NCI-H2227 treated with DMSO at 0.1 percent for 48 hours (cell line): ENCODE data around the gene SGCE.

Experiments
- DNase-seq: peaks from one replicate; lab custom pipeline; 2025; lab: John Stamatoyannopoulos, UW

SGCE gene

DNA sequence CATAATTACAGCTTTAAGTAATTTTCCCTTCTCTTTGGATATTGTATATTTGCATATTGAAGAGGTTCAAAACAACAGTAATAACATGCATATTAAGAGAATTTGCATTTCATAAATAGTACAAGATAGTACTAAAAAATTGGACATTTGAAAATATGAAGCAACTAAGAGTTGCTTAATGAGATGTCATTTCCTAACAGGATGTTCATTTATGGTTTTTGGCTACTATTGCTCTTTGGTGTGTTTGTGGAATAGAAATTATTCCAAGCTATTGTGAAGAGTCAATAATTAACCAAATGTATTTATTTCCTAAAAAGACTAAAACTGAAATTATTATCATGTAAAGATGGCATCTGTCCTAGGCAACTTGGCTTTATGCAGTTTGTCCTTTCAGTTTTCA lies 4.1 kb upstream of the SGCE start:
- no peak for DNase-seq

DNA sequence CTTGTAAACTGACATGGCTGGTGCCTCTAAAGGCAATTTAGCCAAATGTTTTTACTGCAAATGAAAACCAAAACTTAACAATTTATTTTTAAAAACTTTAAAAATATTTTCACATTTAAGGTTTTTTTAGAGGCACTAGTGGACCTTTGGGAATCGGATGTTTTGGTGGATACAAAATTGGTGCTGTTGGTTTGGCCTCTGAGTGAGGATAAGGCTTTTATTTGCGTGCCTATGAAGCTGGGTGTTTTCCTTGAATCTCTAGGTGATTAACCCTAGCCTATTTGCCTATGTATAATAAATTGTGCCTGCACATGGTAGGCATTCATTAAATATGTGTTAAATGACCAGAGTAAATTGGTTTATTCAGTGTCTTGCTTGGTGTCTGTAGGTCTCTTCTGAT lies 2.9 kb upstream of the SGCE start:
- DNase-seq, result no peak

DNA sequence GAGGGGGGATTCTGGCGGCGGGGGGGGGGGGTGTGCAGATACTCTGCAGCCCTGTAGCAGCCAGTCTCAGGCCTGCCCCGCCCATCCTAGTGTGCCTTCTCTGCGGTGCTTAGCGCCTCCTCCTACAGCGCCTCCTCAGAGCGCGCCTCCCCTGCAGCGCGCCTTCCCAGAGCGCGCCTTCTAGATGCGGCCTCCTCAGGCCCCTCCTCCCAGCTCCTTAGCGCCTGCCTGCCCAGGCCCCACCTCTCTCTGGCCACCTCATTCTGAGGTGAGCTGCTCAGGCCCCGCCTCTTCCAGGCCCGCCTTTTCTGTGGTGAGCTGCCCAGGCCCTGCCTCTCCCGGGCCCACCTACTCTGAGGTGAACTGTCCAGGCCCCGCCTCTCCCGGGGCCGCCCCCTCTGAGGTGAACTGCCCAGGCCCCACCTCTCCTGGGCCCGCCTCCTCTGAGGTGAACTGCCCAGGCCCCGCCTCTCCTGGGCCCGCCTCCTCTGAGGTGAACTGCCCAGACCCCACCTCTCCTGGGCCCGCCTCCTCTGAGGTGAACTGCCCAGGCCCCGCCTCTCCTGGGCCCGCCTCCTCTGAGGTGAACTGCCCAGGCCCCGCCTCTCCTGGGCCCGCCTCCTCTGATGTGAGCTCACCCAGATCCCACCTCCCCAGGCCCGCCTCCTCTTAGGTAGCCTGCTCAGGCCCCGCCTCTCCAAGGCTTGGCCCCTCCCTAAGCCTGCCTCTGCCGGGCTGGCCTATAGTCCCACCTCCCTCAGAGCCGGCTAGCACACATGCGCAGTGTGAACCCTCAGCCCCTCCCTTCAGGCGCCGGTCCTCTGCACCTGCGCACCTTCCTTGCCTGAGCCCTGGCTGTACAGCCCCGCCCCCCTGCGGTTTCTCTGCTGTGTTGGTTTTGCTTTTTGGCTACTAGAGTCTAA lies 2.1 kb upstream of the SGCE start:
- DNase-seq, result peak; percentile 76

DNA sequence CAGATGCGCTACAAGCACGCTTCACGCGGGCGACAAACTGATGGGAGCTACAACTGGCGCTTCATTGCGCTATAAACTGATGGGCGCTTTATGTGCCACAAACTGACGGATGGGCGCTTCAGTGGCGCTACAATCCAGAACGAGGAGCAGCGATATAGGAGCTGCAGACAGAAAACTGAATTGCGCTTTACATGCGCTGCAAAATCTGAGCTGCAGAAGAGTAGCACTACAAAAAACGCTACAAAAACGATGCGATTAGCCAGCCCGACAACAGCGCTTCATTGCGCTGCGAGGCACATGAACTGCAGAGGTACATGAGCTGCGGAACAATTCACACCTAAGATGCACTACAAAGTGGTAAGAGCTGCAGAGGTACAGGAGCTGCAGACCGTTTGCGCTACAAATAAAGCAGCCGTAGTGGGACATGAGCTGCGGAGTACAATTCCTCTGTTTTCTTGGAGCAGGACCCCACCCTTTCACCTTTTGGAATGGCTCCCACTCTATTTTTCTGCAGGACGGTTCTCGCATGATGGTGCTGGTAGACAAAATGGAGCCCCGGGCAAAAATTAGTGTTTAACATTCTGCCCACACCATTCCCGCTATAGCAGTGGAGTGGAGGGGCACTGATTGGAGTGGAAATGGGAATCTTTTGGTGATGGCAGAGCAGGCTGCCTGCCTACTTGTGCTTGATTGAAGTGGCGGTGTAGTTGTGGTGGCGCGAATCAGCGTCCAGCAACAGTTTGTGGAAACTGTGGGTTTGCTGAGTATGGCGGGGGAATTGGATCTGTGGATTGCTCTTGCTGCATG lies 1.2 kb upstream of the SGCE start:
- DNase-seq, result no peak

DNA sequence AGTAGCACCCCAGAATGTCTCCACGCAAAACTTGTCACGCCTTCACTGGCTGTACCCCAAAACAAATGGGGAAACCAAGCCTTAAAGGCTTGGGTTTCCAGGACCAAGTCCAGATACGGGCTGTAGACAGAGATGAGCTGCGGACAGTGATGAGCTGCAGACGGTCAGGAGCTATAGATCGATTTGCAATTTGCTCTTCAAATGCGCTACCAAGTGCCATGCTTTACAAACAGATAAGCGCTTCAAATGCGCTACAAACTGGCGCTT lies 658 bp upstream of the SGCE start:
- no peak for DNase-seq

DNA sequence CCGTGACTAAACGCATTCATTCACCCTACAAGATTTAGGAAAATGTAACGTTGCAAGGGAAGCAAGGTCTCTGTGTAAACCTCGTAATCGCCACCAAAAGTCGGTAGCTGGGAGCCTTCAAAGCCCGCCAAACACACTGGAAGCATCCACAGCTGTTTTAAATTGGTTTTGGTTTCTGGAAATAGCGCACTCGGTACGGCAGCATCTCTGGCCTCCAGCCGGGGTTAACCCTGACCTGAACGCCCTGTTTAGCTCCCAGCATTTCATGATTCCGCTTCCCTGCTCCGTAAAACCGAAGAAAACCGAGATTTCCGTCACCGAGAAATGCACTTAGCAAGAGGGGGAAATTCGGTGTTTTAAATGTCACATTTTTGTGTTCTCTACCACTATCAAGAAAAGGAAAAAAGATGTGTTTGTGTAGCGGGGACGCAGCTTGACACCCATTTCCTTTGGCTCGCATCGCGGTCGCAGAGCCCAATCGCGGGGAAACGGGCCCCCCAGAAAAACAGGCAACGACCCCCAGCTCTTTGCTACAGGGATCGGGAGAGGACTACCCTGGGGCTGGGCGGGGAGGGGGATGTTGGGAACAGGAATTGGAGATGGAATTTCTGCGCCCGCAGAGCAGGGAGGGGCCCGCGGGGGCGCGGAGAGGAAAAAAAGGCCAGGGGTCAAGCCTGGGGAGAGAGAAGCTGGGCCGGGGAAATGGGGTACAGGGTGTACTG lies 646 bp downstream of the SGCE start:
- peak; percentile 85 for DNase-seq

DNA sequence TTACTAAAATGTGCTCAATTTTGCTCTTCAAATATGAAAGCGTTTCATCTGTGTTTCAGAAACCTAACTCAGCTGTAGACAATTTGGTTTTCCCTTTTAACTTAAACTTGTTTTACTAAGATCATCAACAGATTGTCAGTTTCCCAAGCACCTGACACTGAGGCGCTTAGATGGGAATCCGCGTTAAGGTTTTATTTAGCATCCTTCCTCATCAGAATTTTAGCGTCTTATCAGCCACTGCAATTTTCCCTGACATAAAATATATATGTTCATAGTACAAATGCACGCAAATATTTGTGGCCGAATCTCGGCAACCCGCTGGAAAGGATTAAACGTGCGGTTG lies 1.2 kb downstream of the SGCE start:
- DNase-seq, result peak; percentile 85

DNA sequence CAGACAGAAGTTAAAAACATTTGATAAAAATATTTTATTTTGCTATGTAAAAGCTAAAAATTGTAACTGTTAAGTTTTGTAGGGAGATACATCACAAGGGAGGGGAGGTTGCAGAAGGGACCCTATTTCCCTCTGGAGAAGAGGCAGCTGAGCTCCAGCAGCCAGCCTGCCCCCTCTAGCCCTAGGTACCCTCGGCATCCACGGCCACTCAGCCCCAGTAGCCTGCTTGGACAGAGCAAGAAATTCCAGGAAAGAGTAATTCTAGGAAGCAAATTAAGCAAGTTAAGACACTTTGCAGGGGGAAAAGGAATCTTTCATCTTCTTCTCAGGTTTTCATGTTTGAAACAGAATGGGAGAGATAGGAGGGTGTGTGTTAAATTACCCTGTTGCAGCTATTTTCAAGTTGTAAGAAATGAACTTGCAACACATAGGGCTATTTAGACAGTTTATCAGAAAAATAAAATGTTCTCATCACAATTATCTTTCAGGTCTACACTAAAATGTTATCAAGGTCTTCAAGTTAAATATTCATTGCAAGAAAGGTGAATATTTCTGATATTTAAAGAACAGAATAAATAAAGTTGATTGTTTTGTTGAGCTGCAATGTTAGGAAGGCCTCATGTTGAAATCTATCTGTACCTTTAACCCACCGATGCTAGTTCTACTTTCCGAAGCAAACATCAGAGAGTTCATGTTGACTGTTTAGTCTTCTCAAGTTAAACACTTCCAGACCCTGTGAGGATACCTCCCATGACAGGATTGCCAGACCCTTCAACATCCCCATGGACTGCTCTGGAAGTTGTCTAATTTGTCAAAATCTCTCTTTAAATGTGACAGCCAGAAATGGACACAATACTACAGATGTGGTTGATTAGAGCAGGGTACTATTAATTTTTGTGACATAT lies 5.5 kb downstream of the SGCE start:
- DNase-seq, result no peak

DNA sequence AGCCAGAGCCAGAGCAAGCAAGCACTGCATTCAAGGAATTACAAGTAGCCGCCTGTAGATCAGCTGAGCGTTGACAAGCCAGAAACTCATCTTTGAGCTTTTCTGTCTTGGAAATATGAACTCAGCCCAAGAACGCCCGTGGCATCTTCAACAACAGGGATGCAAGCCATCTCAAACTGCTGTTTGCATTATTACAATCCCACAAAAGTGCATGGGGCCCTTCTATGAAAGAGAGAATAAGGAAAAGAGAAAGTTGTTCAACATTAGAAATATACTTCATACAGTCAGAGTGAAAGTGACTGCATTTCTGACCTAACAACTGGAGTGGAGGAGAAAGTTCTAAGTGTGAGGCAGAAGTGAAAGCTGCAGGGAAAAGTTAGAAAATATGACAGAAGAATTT lies 6.5 kb downstream of the SGCE start:
- DNase-seq, result no peak

DNA sequence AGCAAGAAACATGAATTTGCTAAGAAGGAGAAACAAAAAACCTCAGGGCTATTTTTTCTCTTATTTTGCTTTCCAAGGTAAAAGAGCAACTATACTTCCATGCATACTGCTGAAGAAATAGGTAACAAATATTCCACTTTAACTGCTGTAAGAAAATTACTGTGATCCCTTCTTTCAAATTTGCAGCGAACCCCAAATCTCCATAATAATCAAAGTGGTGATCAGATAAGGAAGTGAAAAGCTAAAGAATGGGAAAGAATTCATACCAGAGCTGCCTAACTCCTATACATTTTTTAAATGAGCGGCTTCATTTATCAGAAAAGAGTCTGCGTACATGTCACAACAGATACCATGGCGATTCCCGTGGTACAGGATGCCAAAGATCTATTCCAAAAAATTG lies 7.2 kb downstream of the SGCE start:
- no peak for DNase-seq

DNA sequence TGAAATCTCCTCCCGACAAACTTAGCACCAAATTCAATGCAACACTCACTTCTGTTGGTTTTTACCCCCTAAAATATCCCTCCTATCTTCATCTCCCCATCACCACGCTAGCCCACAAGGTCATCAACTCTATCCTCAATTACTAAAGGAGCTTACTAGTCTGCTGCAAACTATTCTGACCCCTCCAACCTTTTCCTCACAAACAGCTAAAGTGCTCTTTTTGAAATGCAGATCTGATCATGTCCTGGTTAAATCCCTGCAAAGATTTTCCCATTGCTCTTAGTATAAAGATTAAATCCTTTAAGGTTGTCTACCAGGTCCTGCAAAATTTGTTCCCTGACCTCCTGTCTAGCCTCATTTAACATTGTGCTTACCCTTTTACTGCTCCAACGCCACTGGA lies 8.6 kb downstream of the SGCE start:
- no peak for DNase-seq

DNA sequence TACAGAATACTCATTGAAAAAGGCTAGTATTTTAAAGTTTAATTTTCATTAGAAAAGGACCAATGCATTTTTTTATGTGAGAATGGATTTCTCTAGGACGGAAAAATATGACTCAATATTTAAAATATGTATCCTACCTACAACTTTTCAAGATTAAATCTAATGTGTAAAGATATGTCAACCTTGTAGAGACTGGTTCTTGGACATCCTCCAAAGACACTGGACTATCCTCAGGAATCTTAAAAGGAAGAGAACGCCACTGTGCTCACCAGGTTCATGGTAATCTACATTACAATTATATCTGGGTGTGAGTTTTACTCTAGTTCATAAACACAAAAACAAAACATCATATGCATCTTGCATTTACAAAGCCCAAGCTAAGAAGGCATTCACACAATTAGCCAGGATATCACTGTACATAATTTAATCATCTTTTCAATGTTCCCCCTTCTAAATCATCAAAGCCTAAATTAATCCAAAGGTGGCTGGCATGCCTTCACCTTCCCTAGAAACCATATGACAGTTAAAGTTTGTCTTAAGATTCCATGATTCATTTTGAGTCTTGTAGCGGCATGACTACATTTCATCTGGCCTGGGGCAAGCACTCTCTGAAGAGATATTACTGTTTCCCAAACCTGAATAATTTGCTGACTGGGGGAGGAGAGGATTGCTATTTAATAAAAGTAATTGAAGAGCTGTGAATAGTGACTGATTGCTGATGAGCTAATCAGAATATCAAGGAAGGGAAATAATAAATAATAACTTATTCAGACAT lies 12.0 kb downstream of the SGCE start:
- DNase-seq, result no peak

DNA sequence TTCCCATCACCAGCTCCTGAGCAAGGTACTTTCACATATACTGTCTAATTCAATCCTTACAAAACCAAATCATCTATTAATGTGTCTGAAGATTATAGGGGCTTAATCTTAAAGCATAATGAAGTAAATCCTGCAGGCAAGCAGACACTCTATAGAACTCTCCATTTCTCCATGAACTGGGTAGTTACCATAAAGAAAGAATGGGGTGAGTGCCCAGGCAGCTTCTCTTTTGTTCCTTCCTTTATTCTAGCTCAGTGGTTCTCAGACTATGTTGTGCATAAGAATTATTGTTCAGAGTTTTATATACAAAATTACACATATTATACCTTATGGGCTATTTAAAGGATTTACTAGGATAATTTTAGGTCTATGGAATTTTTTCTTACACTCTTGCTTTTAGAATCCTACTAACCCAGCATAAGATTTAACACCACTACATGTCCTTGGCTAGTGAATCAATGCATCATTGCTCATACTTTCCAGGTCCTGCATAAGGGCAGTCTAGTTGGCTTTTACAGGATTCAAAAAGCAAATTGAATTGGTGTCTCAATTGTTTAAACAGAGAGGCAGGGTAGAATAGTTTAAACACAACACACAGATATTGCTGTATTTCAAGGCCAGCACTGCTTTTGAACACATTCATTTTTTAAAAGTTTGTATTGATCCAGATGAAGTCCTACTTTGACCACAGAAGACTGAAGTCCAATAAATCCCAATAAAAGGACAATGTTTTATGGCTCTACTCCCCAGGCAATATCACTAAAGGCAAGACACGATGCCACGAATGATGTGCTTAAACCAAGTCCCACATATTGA lies 12.9 kb downstream of the SGCE start:
- no peak for DNase-seq

DNA sequence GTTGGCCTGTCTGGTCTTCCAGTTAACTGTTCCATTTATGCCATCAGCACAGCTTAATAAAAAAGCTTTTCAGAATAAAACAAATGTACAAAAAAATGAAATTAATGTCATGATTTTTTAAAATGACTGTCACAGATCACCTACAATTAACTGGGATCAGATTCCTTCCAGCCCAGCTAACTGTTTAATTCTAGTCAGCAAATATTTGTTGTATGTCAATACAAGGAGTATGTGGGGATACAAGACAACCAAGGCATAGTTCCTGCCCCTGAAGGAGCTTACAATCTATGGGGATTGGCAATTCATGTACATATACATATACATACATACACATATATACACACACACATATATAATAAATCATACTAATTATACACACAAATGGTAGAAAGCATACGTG lies 16.5 kb downstream of the SGCE start:
- no peak for DNase-seq

DNA sequence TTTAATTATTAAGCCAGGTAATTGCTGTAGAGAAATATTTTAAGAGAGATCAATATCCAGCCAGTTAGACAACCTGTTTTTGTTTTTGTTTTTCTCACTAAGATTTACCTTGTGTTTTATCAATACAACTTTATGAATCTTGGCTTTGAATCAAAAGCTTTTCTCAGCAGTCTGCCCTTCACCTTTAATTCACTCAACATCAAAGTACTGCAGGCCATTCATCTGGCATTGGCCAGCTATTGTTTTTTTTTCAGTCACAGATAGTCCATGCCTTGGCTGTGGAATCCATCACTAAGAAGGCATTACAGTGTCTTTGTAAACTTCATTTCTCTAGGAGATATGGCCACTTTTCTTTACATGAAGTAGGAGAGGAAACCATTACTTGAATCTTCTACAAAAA lies 20.2 kb downstream of the SGCE start:
- peak; percentile 27 for DNase-seq

DNA sequence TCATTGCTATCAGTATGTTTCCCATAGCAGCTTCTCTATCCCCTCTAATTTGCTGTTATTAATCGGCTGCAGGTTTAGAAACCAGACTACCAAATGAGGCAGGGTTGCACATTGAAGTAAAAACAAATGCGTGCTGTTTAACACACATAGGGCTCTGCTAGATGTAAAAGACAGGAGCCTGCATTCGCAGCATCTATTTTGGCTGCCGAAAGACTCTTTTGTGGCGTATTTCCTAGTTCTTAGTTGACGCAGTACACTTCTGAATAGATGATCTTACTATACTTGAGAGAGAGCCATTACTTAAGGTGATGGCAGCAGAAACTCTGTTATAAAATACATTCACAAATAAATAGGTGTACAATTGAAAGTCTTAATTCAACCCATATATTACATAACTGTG lies 21.4 kb downstream of the SGCE start:
- DNase-seq, result peak; percentile 32

DNA sequence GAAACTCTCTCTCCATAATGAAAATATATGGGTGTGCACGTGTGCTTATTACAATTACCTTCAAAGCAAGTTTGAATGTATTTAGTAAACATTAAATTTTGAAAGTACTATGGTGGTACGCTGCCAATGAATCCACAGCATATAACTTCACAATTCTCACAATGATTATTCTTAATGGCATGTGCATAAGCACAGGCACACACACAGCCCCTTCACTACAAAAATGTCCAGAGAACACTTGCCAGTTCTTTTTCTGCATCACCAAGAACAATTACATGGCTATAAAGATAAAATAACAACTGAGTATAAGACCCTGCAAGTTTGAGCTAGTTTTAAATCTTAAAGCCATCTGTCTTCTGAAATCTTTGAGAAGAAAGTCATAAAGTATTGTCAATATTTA lies 22.2 kb downstream of the SGCE start:
- peak; percentile 41 for DNase-seq

DNA sequence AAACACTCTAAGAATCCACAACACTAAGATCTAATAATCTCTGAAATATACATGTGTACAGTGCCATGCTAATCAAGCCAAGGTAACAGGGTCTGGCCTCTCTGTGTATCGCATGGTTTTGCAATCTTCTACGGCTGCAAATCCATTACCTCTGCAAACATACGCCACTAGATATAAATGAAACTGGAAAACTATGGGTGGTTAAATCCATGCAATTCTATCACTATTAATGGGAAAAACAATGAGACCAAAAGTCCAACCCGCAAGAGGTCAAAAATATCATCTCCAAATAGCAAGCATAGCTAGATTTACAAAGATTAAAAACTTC lies 23.0 kb downstream of the SGCE start:
- no peak for DNase-seq

DNA sequence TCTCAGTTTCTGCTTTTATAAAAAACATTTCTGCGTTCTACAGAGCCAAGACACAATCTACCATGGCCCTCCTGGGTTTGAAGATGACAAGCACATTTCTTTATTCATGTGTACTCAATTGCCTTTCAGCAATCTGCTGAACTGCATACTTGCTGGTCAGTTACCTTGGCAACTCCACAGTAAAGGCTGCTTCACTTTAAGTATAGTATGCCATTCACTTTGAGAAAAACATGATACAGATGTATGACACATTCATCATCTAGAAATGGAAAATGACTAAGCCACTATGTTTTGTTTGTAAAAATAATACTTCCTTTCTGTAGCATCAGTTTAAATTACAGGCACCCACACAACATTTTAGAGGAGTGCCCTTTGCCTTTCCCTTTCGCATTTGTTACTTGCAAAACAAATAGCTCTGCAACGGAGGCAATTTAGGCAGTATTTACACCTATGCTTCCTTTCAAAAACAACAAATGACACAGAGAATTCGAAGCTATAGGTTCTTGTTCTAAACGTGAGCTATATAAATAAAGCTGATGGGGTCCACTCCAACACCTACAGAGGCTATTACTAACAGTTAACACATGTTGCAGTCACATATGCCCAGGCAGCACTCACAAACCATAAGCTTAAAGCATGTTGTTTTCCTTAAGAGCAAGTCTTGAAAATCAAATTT lies 23.5 kb downstream of the SGCE start:
- peak; percentile 82 for DNase-seq

DNA sequence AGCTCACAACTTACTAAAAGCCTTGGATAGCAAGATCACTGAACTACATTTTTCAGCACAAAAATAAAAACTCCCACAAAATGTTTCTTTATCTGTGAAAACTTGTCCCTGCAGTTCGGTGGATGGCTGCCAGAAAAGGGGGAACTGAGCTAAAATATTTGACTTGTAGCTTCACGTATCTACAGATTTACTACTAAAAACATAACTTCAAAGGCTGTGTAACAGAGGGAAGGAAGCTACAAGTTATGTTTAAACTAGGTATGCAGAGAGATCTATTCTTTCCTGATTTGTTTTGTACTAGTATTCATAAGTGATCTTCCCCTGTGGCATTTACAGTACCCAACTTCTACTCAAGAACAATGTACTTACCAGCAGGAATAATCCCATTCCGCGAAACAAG lies 25.1 kb downstream of the SGCE start:
- no peak for DNase-seq
